IPS-18c (cell line): ENCODE data around the gene BUD13.
A peak's percentile ranks its signal among the peaks of the same experiment; 100 is the strongest.

Source experiments
- H3K4me3 ChIP-seq: 2 replicates; pipeline ENCODE4 v1.7.0; 2013; ENCODE audit warnings: low read depth, mild to moderate bottlenecking, low read length, moderate library complexity; ENCODE audit not compliant: insufficient read depth
- H3K9me3 ChIP-seq: one replicate; pipeline ENCODE4 v1.6.1; 2013; ENCODE audit warnings: mild to moderate bottlenecking, low read length, moderate library complexity; ENCODE audit not compliant: control insufficient read depth, insufficient read depth

Gene BUD13

GRCh38 chr11:116797816-116798215 is 25.0 kb upstream of the BUD13 start:
- Histone ChIP-seq H3K4me3 (no peak overlapping the region), H3K9me3 (no peaks in the 10 kb centered on the region)

GRCh38 chr11:116796548-116796947 is 23.8 kb upstream of the BUD13 start:
- Histone ChIP-seq H3K4me3 (no peak overlapping the region), H3K9me3 (no peaks in the 10 kb centered on the region)

DNA sequence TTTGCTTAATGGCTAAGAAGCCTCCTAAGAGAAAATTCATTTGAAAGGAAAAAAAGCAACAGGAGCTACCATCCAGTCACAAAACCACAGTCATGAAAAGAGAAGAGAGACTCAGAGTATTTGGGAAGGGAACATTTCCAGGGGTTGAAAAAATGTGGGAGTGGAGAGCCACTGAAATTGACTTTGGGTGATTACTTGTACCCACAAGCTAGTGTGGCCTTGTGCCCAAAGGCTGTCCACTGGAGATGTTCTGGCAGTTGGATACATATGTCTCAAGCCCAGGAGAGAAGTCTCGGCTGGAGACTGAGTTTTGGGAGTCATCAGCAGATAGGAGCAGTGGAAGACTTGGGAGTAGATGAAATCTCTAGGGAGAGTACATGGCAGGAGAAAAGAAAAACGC is 22.1 kb upstream of the BUD13 start:
- Histone ChIP-seq H3K4me3 (no peak overlapping the region), H3K9me3 (no peaks in the 10 kb centered on the region)

GRCh38 chr11:116793772-116794097 is 20.9 kb upstream of the BUD13 start:
- no peak overlapping the region for H3K4me3 ChIP-seq
- no peaks in the 10 kb centered on the region for H3K9me3 ChIP-seq

DNA sequence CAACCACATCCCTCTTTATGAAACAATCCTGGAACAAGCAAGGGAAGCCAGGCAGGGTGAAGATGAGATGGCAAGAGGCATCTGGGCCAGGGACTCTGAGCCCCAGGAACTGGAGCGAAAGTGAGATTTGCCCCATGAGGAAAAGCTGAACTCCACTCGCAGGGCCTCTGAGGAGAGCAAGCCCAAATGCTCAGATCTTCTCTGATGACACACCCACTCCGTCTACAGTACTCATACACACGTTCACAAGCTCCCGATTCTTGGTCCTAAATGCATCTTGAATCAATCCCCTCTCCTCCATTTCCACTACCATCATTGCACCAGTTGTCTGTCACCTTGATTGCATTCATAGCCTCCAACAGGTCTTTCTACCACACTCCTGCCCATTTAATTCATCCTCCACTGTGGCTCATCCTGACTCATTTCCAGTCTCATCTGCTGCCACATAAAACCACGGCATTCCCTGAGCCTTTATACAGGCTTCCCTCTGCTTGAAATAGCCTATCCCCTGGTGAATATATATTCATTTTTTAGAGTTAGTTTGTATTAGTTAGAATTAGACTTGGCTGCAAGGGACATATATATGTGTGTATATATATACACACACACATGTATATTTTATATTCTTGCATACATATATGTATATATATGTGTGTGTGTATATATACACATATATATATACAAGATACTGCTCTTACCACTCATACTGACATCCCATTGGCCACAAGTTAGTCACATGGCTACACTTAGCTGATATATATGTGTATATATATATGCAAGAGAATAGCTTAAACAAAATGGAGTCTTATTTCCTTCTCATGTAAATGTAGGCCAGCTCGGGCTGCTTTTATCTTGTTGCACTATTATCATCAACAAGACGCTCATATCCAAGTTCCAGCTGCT is 20.3 kb upstream of the BUD13 start:
- Histone ChIP-seq H3K9me3 (peaks cover 2% of the 10 kb centered on the region), H3K4me3 (no peak overlapping the region)

GRCh38 chr11:116792144-116792868 is 19.5 kb upstream of the BUD13 start:
- Histone ChIP-seq H3K4me3 (no peak overlapping the region), H3K9me3 (peaks cover 2% of the 10 kb centered on the region)

GRCh38 chr11:116791813-116792143 is 19.0 kb upstream of the BUD13 start, which contains the start of gene APOA5:
Gene APOA5 (minus strand): TSS chr11:116791879. CDS start chr11:116791860, 19 bp downstream.
- Histone ChIP-seq H3K9me3 (peaks cover 2% of the 10 kb centered on the region), H3K4me3 (no peak within 1 kb of the TSS; the same call in 1 of the 2 replicates)

- Histone ChIP-seq H3K9me3 (peaks cover 2% of the 10 kb centered on the region), H3K4me3 (no peak overlapping the region; the same call in 1 of the 2 replicates)
Measured at GRCh38 chr11:116791002-116791812, 18.4 kb upstream of the BUD13 start.

DNA sequence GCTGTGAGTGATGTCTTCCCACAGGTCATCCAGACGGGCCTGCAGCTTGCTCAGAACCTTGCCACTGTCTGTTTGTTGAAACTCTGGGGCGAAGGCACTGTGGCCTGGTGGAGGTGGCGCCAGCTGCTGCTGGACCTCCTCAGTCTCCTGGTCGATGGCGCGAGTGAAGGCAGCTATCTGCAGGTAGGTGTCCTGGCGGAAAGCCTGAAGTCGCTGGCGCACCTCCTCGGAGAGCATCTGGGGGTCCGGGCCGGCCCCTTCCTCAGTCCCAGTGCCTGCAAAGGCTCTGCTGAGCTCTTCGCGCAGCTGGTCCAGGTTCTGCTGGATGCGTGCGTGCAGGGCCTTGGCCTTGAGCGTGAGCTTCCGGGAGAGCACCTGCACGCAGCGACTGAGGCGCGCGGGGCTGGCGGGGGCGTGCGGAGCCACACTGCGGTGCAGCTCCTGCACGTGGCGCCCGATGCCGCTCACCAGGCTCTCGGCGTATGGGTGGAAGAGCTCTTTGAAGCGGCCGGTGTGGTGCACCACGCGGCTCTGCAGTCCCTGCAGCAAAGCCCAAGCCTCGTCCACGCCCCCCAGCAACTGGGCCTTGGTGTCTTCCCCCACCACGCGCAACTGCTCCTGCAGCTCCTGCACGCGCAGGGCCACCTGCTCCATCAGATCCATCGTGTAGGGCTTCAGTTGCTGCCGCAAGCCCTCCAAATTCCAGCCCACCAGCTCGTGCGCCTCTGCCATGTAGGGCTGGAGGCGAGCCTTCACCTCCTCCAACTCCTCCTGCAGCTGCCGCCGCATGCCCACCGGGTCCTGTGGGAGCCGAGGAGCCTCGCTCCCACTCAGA is 17.6 kb upstream of the BUD13 start:
- no peak overlapping the region; the same call in 1 of the 2 replicates for H3K4me3 ChIP-seq

GRCh38 chr11:116788975-116789374 is 16.2 kb upstream of the BUD13 start:
- Histone ChIP-seq H3K4me3 (no peak overlapping the region), H3K9me3 (peaks cover 2% of the 10 kb centered on the region)

More for the DNA sequence above, 17.6 kb upstream of the BUD13 start:
- peaks cover 2% of the 10 kb centered on the region for H3K9me3 ChIP-seq

DNA sequence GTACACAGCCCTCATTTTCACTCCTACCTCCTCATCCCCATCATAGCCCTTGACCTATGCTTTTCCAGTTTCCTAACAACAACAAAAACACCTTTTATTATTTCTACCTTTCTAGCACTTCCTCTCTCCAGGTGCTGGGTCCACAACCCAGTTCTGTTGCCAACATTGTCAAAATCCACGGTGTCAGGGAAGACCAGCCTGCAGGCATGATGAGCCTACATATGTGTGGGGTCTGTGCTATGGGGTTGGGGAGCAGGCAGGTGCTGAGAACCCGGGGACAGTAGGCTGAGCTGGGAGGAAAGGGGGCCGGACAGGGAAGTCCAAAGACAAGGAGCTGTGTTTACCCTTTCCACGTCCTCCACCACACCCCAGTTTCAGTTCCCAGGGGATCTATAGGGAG is 15.7 kb upstream of the BUD13 start:
- H3K4me3 ChIP-seq = peak overlapping the region; percentile 77

DNA sequence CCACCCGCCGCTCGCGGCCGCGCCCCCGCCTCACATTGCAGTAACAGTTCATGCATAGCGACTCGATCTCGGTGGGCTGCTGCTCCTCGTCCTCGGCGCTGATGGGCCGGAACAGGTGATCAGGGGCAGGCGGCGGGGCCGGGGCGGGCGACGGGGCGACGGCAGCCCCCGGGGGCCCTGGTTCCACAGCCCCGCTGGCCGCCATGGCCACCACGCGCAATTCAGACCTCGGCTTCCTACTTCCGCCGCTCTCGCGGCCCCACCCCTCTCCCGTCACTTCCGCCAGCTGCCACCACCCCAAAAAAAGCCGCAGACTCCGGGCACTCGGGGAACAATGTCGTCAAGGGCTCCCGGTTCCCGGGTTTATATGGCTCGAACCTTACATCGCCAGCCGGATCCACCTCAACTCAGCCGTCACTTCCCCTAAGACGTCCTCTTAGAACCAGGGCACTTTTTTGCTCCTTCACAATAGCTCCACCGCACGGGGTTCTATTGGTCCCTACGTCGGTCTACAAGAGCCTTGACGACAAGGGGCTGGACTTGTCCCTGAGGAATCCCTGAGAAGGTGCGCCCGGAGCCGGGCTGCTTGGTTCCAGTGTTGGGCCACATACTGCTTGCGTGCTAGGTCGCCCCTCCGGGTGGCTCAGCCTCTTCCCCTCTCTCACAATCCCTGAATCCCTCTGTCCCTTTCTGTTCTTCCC is 15.1 kb upstream of the BUD13 start, which contains the start of gene ZPR1:
Gene ZPR1 (minus strand): TSS at position 238 of the 701 bp plus-strand sequence. CDS start 33 bp downstream, at position 205.
- Histone ChIP-seq H3K9me3 (peaks cover 2% of the 10 kb centered on the region), H3K4me3 (peak within 1 kb of the TSS; percentile 77)

More for the DNA sequence above, 15.7 kb upstream of the BUD13 start:
- H3K9me3 ChIP-seq = peaks cover 2% of the 10 kb centered on the region

- peak overlapping the region; percentile 77 for H3K4me3 ChIP-seq
Measured at GRCh38 chr11:116787436-116787785, 14.6 kb upstream of the BUD13 start.

DNA sequence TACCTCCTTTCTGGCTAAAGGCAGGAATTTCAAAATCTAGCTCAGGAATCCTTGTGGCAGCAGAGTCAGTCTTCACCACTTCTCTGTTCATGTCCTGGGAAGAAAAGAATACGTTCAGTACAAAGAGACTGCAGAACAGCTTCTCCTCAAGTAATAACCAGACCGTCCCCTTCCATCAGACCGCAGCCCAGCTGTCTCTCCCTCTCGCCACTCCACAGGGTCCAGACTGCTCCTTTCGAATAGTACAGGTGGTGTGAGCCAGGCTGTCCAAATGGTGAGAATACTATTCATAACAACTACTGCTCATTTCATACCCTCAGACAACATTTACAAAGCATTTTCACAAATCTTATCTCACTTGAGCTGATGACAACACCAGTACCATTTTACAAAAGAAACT is 14.2 kb upstream of the BUD13 start:
- peak overlapping the region; percentile 77 for H3K4me3 ChIP-seq

More at GRCh38 chr11:116787436-116787785, 14.6 kb upstream of the BUD13 start:
- peaks cover 2% of the 10 kb centered on the region for H3K9me3 ChIP-seq

DNA sequence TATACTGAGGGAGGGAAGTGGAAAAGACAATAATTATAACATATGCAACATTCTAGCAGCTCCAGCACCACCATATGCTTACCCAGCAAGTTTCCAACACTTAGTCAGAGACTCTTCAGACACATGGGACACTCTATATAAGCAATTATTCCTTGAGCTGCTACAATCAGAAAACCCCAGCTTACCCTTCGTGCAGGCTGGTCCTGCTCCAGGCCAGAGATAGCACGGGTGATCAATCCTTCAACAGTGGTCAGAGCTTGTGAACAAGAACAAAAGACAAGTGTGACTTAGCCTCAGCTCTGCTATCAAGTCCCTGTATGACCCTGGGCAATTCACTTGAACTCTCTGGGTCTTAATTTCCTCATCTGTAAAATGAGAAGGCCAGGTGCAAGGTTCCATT is 13.5 kb upstream of the BUD13 start:
- Histone ChIP-seq H3K9me3 (peaks cover 2% of the 10 kb centered on the region), H3K4me3 (no peak overlapping the region)

More for the DNA sequence above, 14.2 kb upstream of the BUD13 start:
- peaks cover 2% of the 10 kb centered on the region for H3K9me3 ChIP-seq

DNA sequence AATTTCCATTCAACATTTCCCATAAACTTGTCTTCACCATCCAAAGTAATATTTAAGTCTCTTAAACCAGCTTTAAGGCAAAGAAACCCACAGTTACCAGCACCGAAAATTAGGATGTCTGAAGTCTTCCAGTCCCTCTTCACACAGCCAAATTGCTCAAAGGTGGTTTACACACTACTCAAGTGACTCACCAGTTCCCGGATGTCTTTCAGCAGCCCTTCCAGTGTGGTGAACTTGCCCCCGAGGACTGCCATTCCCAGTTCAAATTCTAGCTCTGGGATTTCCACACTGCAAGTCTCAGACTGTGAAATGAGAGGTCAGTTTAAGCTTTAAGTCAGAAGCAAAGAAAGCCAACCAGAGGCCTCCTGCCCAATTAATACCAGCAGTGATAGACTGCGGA is 9.9 kb upstream of the BUD13 start:
- no peaks in the 10 kb centered on the region for H3K9me3 ChIP-seq
- no peak overlapping the region for H3K4me3 ChIP-seq
